Measurements from ENCODE around the gene SYT14. TPM values are rescaled to one million over a fixed set of nuclear protein-coding genes. Genes with fewer than 3 reads are reported as not detected.

Gene SYT14
- polyA plus RNA-seq, 1 donor (not counting 4 experiments of a cell fraction or from before 2014, with no cell fraction given), result 8.3 TPM

DNA sequence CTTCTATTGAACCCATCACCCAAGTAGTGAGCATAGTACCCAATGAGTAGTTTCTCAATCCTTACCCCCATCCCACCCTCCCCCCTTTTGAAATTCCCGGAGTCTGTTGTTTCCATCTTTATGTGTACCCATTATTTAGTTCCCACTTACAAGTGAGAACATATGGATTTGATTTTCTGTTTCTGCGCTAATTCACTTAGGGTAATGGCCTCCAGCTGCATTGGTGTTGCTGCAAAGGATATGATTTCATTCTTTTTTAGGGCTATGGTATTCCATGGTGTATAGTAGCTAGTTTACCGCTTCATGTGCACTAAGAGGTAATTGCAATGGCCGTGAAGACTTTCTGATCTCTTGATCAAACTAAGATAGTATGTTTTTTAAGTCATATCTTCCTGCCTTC, 187.1 kb downstream of the SYT14 start:
- no peak overlapping the region for H3K27ac ChIP-seq (ENCODE audit: control insufficient read depth, insufficient read depth, low read length)
- FAIRE-seq (no peak), DNase-seq (ENCODE audit: low read depth, low spot score) (no peak)
- H3K9me3 ChIP-seq (ENCODE audit: control insufficient read depth, low read depth, low read length), result no peaks in the 10 kb centered on the region
- no peak overlapping the region for H3K4me3 ChIP-seq (ENCODE audit: control insufficient read depth in 2 of 3, extremely low read depth in 1 of 3, insufficient read depth in 2 of 3, low read depth in 1 of 3, low read length in 3 of 3)
- H3K36me3 ChIP-seq (ENCODE audit: control insufficient read depth in 2 of 2, extremely low read depth in 1 of 2, insufficient read depth in 2 of 2, low read length in 2 of 2), result no peaks in the 10 kb centered on the region
- H3K79me2 ChIP-seq (ENCODE audit: control insufficient read depth, insufficient read depth, low read length), result no peaks in the 10 kb centered on the region
- dilution Hi-C loops (cut with MboI; ENCODE audit: extremely low pct_ligation_motif_present, low sequenced_read_pairs), result loop anchor here (25.0 kb wide), 1 partner anchor 212 kb away; the partner anchor contains the start of gene HHAT
- H3K4me1 ChIP-seq (ENCODE audit: control insufficient read depth, extremely low read depth, insufficient read depth, low read length), result peaks cover 15% of the 10 kb centered on the region
- no peak overlapping the region for H3K9ac ChIP-seq (ENCODE audit: control insufficient read depth, extremely low read depth, insufficient read depth, low read length)
- no peak overlapping the region for H3K4me2 ChIP-seq (ENCODE audit: control insufficient read depth, extremely low read depth, insufficient read depth, low read depth, low read length)
- H2AFZ ChIP-seq (ENCODE audit: control insufficient read depth, low read length), result no peak overlapping the region
- no peaks in the 10 kb centered on the region for H4K20me1 ChIP-seq (ENCODE audit: control insufficient read depth, extremely low read depth, insufficient read depth, low read length)
- TF ChIP-seq, protein P1, sequence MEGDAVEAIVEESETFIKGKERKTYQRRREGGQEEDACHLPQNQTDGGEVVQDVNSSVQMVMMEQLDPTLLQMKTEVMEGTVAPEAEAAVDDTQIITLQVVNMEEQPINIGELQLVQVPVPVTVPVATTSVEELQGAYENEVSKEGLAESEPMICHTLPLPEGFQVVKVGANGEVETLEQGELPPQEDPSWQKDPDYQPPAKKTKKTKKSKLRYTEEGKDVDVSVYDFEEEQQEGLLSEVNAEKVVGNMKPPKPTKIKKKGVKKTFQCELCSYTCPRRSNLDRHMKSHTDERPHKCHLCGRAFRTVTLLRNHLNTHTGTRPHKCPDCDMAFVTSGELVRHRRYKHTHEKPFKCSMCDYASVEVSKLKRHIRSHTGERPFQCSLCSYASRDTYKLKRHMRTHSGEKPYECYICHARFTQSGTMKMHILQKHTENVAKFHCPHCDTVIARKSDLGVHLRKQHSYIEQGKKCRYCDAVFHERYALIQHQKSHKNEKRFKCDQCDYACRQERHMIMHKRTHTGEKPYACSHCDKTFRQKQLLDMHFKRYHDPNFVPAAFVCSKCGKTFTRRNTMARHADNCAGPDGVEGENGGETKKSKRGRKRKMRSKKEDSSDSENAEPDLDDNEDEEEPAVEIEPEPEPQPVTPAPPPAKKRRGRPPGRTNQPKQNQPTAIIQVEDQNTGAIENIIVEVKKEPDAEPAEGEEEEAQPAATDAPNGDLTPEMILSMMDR (optimal IDR thresholded peaks at IDR 0.05 in 1 of 3, IDR thresholded peaks at IDR 0.05 in 1 of 3, conservative IDR thresholded peaks at IDR 0.05 in 1 of 3; ENCODE audit: extremely low read depth in 1 of 3, insufficient read depth in 2 of 3, low read length in 3 of 3), result no peak
- TF ChIP-seq EZH2 (IDR thresholded peaks at IDR 0.05; ENCODE audit: low read length), result no peak
- H3K27me3 ChIP-seq (ENCODE audit: control insufficient read depth, extremely low read depth, insufficient read depth, low read length), result no peaks in the 10 kb centered on the region
- H3K9me1 ChIP-seq (ENCODE audit: control insufficient read depth, extremely low read depth, insufficient read depth, low read length), result no peaks in the 10 kb centered on the region

DNA sequence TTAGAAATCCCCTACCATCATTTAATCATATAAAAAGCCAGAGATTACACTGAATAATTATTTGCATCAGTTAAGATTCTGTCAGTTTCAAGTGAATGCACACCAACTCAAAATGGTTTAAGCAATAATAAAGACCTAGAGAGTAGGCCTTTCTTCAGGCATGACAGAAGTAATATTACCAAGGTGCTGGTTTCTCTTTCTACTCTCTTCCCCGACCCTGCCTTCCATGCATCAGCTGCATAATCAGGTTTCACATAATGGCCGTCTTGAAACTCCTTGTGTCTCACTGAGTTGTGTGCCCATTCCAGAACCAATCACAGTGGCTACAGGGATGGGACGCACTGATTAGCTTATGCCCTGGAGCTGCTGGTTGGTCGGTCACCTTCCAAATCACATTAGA, 191.1 kb downstream of the SYT14 start:
- H3K79me2 ChIP-seq (ENCODE audit: control insufficient read depth, insufficient read depth, low read length), result no peaks in the 10 kb centered on the region
- no peak overlapping the region for H3K27ac ChIP-seq (ENCODE audit: control insufficient read depth, insufficient read depth, low read length)
- no peaks in the 10 kb centered on the region for H3K27me3 ChIP-seq (ENCODE audit: control insufficient read depth, extremely low read depth, insufficient read depth, low read length)
- H3K9me1 ChIP-seq (ENCODE audit: control insufficient read depth, extremely low read depth, insufficient read depth, low read length), result no peaks in the 10 kb centered on the region
- no peak overlapping the region for H3K4me3 ChIP-seq (ENCODE audit: control insufficient read depth in 2 of 3, extremely low read depth in 1 of 3, insufficient read depth in 2 of 3, low read depth in 1 of 3, low read length in 3 of 3)
- FAIRE-seq (no peak), DNase-seq (ENCODE audit: low read depth, low spot score) (no peak)
- TF ChIP-seq, protein P1 (optimal IDR thresholded peaks at IDR 0.05 in 1 of 3, IDR thresholded peaks at IDR 0.05 in 1 of 3, conservative IDR thresholded peaks at IDR 0.05 in 1 of 3; ENCODE audit: extremely low read depth in 1 of 3, insufficient read depth in 2 of 3, low read length in 3 of 3), result no peak
- no peak for TF ChIP-seq EZH2 (IDR thresholded peaks at IDR 0.05; ENCODE audit: low read length)
- no peaks in the 10 kb centered on the region for H4K20me1 ChIP-seq (ENCODE audit: control insufficient read depth, extremely low read depth, insufficient read depth, low read length)
- peaks cover 6% of the 10 kb centered on the region for H3K4me1 ChIP-seq (ENCODE audit: control insufficient read depth, extremely low read depth, insufficient read depth, low read length)
- H3K4me2 ChIP-seq (ENCODE audit: control insufficient read depth, extremely low read depth, insufficient read depth, low read depth, low read length), result no peak overlapping the region
- no peak overlapping the region for H3K9ac ChIP-seq (ENCODE audit: control insufficient read depth, extremely low read depth, insufficient read depth, low read length)
- no peaks in the 10 kb centered on the region for H3K36me3 ChIP-seq (ENCODE audit: control insufficient read depth in 2 of 2, extremely low read depth in 1 of 2, insufficient read depth in 2 of 2, low read length in 2 of 2)
- H3K9me3 ChIP-seq (ENCODE audit: control insufficient read depth, low read depth, low read length), result no peaks in the 10 kb centered on the region
- H2AFZ ChIP-seq (ENCODE audit: control insufficient read depth, low read length), result no peak overlapping the region
- dilution Hi-C loops (cut with MboI; ENCODE audit: extremely low pct_ligation_motif_present, low sequenced_read_pairs), result loop anchor here (25.0 kb wide), 1 partner anchor 208 kb away; the partner anchor contains the start of gene HHAT
